Body of pancreas (tissue), 4 donors: Measurements from ENCODE around the gene AJM1. TPM values are rescaled to one million over a fixed set of nuclear protein-coding genes. Genes with fewer than 3 reads are reported as not detected.

Source experiments
- ATAC-seq: fragments of 150-250 bp; one replicate; pipeline ENCODE4 v1.9.1; 2016
- DNase-seq, 4 donors: peaks; one replicate each; pipeline ENCODE4 v3.0.0-alpha.2; 2019
- H3K27ac ChIP-seq, 4 donors: fragments of 200-600 bp; sonication (generic); 1 replicate in 3 of 4; 2 replicates in 1 of 4; pipeline versions ENCODE4 v1.5.1 to v1.6.1; 2016 to 2019; ENCODE audit warnings: mild to moderate bottlenecking in 1 of 4, mixed read lengths in 1 of 4, moderate library complexity in 1 of 4
- H3K27me3 ChIP-seq, 2 donors: fragments of 200-600 bp; sonication (generic); one replicate each; pipeline ENCODE4 v1.6.0; 2016; ENCODE audit warnings: mild to moderate bottlenecking in 1 of 2
- H3K36me3 ChIP-seq, 2 donors: fragments of 200-600 bp; sonication (generic); replicated peaks in 1 of 2; 2 replicates each; pipeline ENCODE4 v1.5.1; 2016; ENCODE audit warnings: low read depth in 2 of 2; ENCODE audit not compliant: insufficient read depth in 1 of 2
- H3K4me1 ChIP-seq: fragments of 200-600 bp; sonication (generic); one replicate; pipeline ENCODE4 v1.6.0; 2016
- H3K4me3 ChIP-seq, 2 donors: fragments of 200-600 bp; sonication (generic); 1 replicate in 1 of 2; 2 replicates in 1 of 2; pipeline ENCODE4 v1.5.1; 2016 to 2019
- H3K9me3 ChIP-seq, 3 donors: fragments of 200-600 bp; sonication (generic); 1 replicate in 2 of 3; 2 replicates in 1 of 3; pipeline ENCODE4 v1.5.1; 2016
- CTCF ChIP-seq, 7 experiments: fragments of 450-650 bp in 4 of 7; fragments of 200-600 bp in 3 of 7; sonication (generic) in 3 of 7; IDR thresholded peaks; one replicate each; pipeline ENCODE4 v1.5.1; 2016 to 2019; ENCODE audit warnings: antibody characterized with exemption in 7 of 7
- POLR2A ChIP-seq, 3 donors: fragments of 450-650 bp; IDR thresholded peaks; one replicate each; pipeline ENCODE4 v1.6.1; 2016; ENCODE audit warnings: antibody characterized with exemption in 3 of 3, mild to moderate bottlenecking in 2 of 3
- WGBS, 2 donors: methylation state at CpG; one replicate each; pipeline ENCODE4 v1.1.5; 2017; 5-methylcytosine and 5-hydroxymethylcytosine counted together
- intact Hi-C: fragments of 100-400 bp; cut with DNase I; formaldehyde crosslinking; loops from one replicate; pipeline ENCODE4 v1.15.1; 2023
- total RNA-seq, 2 donors: library from RNA; depleted of rRNA; stranded (reverse); fragments of >200 nt; gene quantifications; one replicate each; pipeline ENCODE4 v1.1.0, GENCODE V29; 2016

Gene AJM1
- total RNA-seq, 2 donors from 2014 or later: 5.2 to 13.2 TPM

- Histone ChIP-seq H3K9me3 (no peaks in the 10 kb centered on the region), H3K4me1 (peaks cover 66% of the 10 kb centered on the region), H3K36me3 (no peaks in the 10 kb centered on the region), H3K27ac (peak overlapping the region in 1 of 4 donors; percentile 17), H3K27me3 (no peaks in the 10 kb centered on the region), H3K4me3 (no peak overlapping the region)
- intact Hi-C loops: loop anchor here (10.0 kb wide), 1 partner anchor 89 kb away; the partner anchor contains the start of genes C8G and FBXW5
- ATAC-seq (no peak), DNase-seq (peak in 2 of 4 donors; percentile 14)
- WGBS, 2 donors: 83 to 87% methylated on average over 6 to 15 of the region's 26 CpGs
- TF ChIP-seq CTCF (IDR thresholded peaks at IDR 0.05) (no peak), POLR2A (IDR thresholded peaks at IDR 0.05) (no peak)
These were observed 13.3 kb downstream of the AJM1 start for GRCh38 chr9:136855461-136856078.

- H3K27me3 ChIP-seq: no peaks in the 10 kb centered on the region
- DNase-seq (peak in 1 of 4 donors; percentile 20), ATAC-seq (no peak)
- peaks cover 0 to under 1% of the 10 kb centered on the region in 2 donors for H3K36me3 ChIP-seq
- no peak for TF ChIP-seq POLR2A (IDR thresholded peaks at IDR 0.05)
- no peak for TF ChIP-seq CTCF (IDR thresholded peaks at IDR 0.05)
- peak overlapping the region in 1 of 4 donors; percentile 17 for H3K27ac ChIP-seq
- H3K4me3 ChIP-seq: no peak overlapping the region
- H3K4me1 ChIP-seq: peaks cover 66% of the 10 kb centered on the region
- intact Hi-C loops: loop anchor here (10.0 kb wide), 1 partner anchor 89 kb away; the partner anchor contains the start of genes C8G and FBXW5
- 65% methylated on average over 13 of the region's 15 CpGs; no CpG with 5 or more reads in 1 of the 2 donors for WGBS, 2 donors
- H3K9me3 ChIP-seq: no peaks in the 10 kb centered on the region
These were observed 13.8 kb downstream of the AJM1 start for GRCh38 chr9:136856079-136856476.

GRCh38 chr9:136856541-136857141 lies 14.4 kb downstream of the AJM1 start:
- WGBS, 2 donors: 80% methylated on average over 14 of the region's 14 CpGs; no CpG with 5 or more reads in 1 of the 2 donors
- intact Hi-C loops: loop anchor here (10.0 kb wide), 1 partner anchor 88 kb away; the partner anchor contains the start of genes C8G and FBXW5
- peak overlapping the region in 3 of 4 donors; percentile 74 to 86 (median 78) for H3K27ac ChIP-seq

GRCh38 chr9:136857166-136857565 lies 14.9 kb downstream of the AJM1 start:
- Histone ChIP-seq H3K36me3 (peaks cover 4 to 9% of the 10 kb centered on the region in 2 donors), H3K4me3 (no peak overlapping the region), H3K4me1 (peaks cover 63% of the 10 kb centered on the region), H3K27ac (peak overlapping the region; percentile 74 to 86 (median 78)), H3K9me3 (no peaks in the 10 kb centered on the region), H3K27me3 (no peaks in the 10 kb centered on the region)
- ATAC-seq (no peak), DNase-seq (peak in 3 of 4 donors; percentile 26 to 56 (median 39))
- intact Hi-C loops: loop anchor here (10.0 kb wide), 1 partner anchor 88 kb away; the partner anchor contains the start of genes C8G and FBXW5
- 0 to 79% methylated on average over 1 to 10 of the region's 19 CpGs for WGBS, 2 donors
- TF ChIP-seq CTCF (IDR thresholded peaks at IDR 0.05) (no peak), POLR2A (IDR thresholded peaks at IDR 0.05) (no peak)

More at GRCh38 chr9:136856541-136857141, 14.4 kb downstream of the AJM1 start:
- no peaks in the 10 kb centered on the region for H3K9me3 ChIP-seq
- DNase-seq: peak in 3 of 4 donors; percentile 16 to 35 (median 20)
- no peak for TF ChIP-seq CTCF (IDR thresholded peaks at IDR 0.05)
- TF ChIP-seq POLR2A (IDR thresholded peaks at IDR 0.05): no peak
- peaks cover 0 to 3% of the 10 kb centered on the region in 2 donors for H3K36me3 ChIP-seq
- no peaks in the 10 kb centered on the region for H3K27me3 ChIP-seq
- ATAC-seq: no peak
- H3K4me3 ChIP-seq: no peak overlapping the region
- H3K4me1 ChIP-seq: peaks cover 66% of the 10 kb centered on the region
